ENCODE results near the gene OMG.
"Not testable (repeated sequence)": the region's sequence is repeated elsewhere in the genome, so short reads cannot be mapped to it uniquely, and the experiment has no call there.

The OMG gene

GRCh38 chr17:31297090-31297489 lies at the start of gene OMG:
TSS of gene OMG (minus strand) at chr17:31297239. CDS start at chr17:31296331, 908 bp downstream.
- DNase-seq (ENCODE audit: low read depth in 4 of 4, low spot score in 1 of 4): no peak

GRCh38 chr17:31345191-31345747 lies 48.2 kb upstream of the OMG start:
- not testable (repeated sequence) for DNase-seq (ENCODE audit: low read depth in 4 of 4, low spot score in 1 of 4)

- no peak for DNase-seq (ENCODE audit: low read depth in 4 of 4, low spot score in 1 of 4)
Observed at GRCh38 chr17:31339906-31340661, 43.0 kb upstream of the OMG start.

- DNase-seq (ENCODE audit: low read depth in 4 of 4, low spot score in 1 of 4): no peak
Observed at GRCh38 chr17:31329221-31329620, 32.2 kb upstream of the OMG start.

- no peak for DNase-seq (ENCODE audit: low read depth in 4 of 4, low spot score in 1 of 4)
Observed at GRCh38 chr17:31328160-31328535, 31.1 kb upstream of the OMG start.

- DNase-seq (ENCODE audit: low read depth in 4 of 4, low spot score in 1 of 4): no peak
Observed at GRCh38 chr17:31327534-31328159, 30.6 kb upstream of the OMG start.

- no peak for DNase-seq (ENCODE audit: low read depth in 4 of 4, low spot score in 1 of 4)
Observed at GRCh38 chr17:31323551-31323950, 26.5 kb upstream of the OMG start.

- no peak for DNase-seq (ENCODE audit: low read depth in 4 of 4, low spot score in 1 of 4)
Observed at GRCh38 chr17:31321966-31322365, 24.9 kb upstream of the OMG start.

GRCh38 chr17:31321481-31321880 lies 24.4 kb upstream of the OMG start, which contains the start of gene EVI2A:
TSS of gene EVI2A (minus strand) at chr17:31321622. CDS start at chr17:31319013, 2,609 bp downstream.
- peak in 2 of 4 experiments; percentile 44 to 62 for DNase-seq (ENCODE audit: low read depth in 4 of 4, low spot score in 1 of 4)

- DNase-seq (ENCODE audit: low read depth in 4 of 4, low spot score in 1 of 4): no peak
Observed at GRCh38 chr17:31320791-31321190, 23.8 kb upstream of the OMG start.

GRCh38 chr17:31320241-31320640 lies 23.2 kb upstream of the OMG start:
- DNase-seq (ENCODE audit: low read depth in 4 of 4, low spot score in 1 of 4): no peak

GRCh38 chr17:31318851-31319661 lies 22.0 kb upstream of the OMG start:
- DNase-seq (ENCODE audit: low read depth in 4 of 4, low spot score in 1 of 4): no peak

- peak in 2 of 4 experiments; percentile 26 to 35 for DNase-seq (ENCODE audit: low read depth in 4 of 4, low spot score in 1 of 4)
Observed at GRCh38 chr17:31318298-31318801, 21.3 kb upstream of the OMG start.

- no peak for DNase-seq (ENCODE audit: low read depth in 4 of 4, low spot score in 1 of 4)
Observed at GRCh38 chr17:31314782-31315100, 17.7 kb upstream of the OMG start.

- no peak for DNase-seq (ENCODE audit: low read depth in 4 of 4, low spot score in 1 of 4)
Observed at GRCh38 chr17:31313982-31314781, 17.1 kb upstream of the OMG start, which contains the start of gene EVI2B. TSS of gene EVI2B (minus strand) at chr17:31314054. CDS start at chr17:31305609, 8,445 bp downstream.

- peak in 1 of 4 experiments; percentile 28 for DNase-seq (ENCODE audit: low read depth in 4 of 4, low spot score in 1 of 4)
Observed at GRCh38 chr17:31312223-31312622, 15.2 kb upstream of the OMG start.

GRCh38 chr17:31311526-31311925 lies 14.5 kb upstream of the OMG start:
- DNase-seq (ENCODE audit: low read depth in 4 of 4, low spot score in 1 of 4): no peak

GRCh38 chr17:31310886-31311285 lies 13.8 kb upstream of the OMG start:
- no peak for DNase-seq (ENCODE audit: low read depth in 4 of 4, low spot score in 1 of 4)

GRCh38 chr17:31310260-31310659 lies 13.2 kb upstream of the OMG start:
- DNase-seq (ENCODE audit: low read depth in 4 of 4, low spot score in 1 of 4): no peak

- DNase-seq (ENCODE audit: low read depth in 4 of 4, low spot score in 1 of 4): no peak
Observed at GRCh38 chr17:31309556-31309955, 12.5 kb upstream of the OMG start.
